H1 (cell line): Measurements from ENCODE around the gene B3GLCT.

Source experiments
- BACH1 ChIP-seq: IDR thresholded peaks from 2 replicates; pipeline ENCODE4 v1.6.1; 2012; ENCODE audit warnings: low read length, improper control_type of control experiment
- EGR1 ChIP-seq: IDR thresholded peaks from 2 replicates; pipeline ENCODE4 v1.6.1; 2011; ENCODE audit warnings: low read depth, low read length, borderline replicate concordance
- EP300 ChIP-seq, 2 experiments: IDR thresholded peaks; 1 replicate in 1 of 2; 2 replicates in 1 of 2; pipeline ENCODE4 v1.6.1; 2011 to 2012; ENCODE audit warnings: low read depth in 2 of 2, low read length in 2 of 2, mild to moderate bottlenecking in 2 of 2, borderline replicate concordance in 1 of 2, inconsistent platforms in 1 of 2, moderate library complexity in 1 of 2
- GTF2F1 ChIP-seq: IDR thresholded peaks from 2 replicates; pipeline ENCODE4 v1.6.1; 2012; ENCODE audit warnings: low read depth, low read length, improper control_type of control experiment, borderline replicate concordance
- SAP30 ChIP-seq: fragments of 300-600 bp; sonication (generic); IDR thresholded peaks from 2 replicates; pipeline ENCODE4 v1.7.1; 2012; ENCODE audit warnings: low read length, moderate library complexity, mild to moderate bottlenecking, inconsistent platforms; ENCODE audit not compliant: insufficient read depth, insufficient replicate concordance
- TF ChIP-seq, protein P1 (sequence below), 3 experiments: IDR thresholded peaks; 1 replicate in 2 of 3; 2 replicates in 1 of 3; pipeline versions ENCODE4 v1.5.1 to v1.6.1; 2011; ENCODE audit warnings: low read length in 3 of 3, mild to moderate bottlenecking in 3 of 3, inconsistent platforms in 2 of 3, low read depth in 1 of 3, moderate library complexity in 1 of 3; ENCODE audit not compliant: insufficient read depth in 1 of 3; ENCODE audit errors: control extremely low read depth in 1 of 3
- TF ChIP-seq, protein P2 (sequence below): IDR thresholded peaks from 2 replicates; pipeline ENCODE4 v1.6.1; 2012; ENCODE audit warnings: inconsistent platforms

DNA sequence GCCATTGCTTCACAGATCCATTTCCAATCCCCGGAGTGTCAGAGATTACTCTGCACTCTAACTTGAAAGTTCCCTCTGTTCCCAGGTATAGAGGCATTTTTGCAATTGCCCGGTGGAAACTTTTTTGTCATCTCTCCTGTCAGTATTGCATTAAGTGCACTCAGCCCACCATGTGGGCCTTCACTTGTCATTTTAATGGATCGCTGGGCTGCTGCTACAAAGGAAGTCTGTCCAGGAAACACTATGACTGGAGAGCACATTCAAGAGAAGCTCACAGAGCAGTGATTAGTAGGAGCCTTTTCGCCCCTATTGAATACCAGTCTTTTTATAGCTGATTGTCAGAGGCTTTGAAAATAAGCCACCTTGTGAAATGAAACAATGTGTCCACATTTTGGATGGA is 180.9 kb downstream of the B3GLCT start:
- TF ChIP-seq, protein P1, sequence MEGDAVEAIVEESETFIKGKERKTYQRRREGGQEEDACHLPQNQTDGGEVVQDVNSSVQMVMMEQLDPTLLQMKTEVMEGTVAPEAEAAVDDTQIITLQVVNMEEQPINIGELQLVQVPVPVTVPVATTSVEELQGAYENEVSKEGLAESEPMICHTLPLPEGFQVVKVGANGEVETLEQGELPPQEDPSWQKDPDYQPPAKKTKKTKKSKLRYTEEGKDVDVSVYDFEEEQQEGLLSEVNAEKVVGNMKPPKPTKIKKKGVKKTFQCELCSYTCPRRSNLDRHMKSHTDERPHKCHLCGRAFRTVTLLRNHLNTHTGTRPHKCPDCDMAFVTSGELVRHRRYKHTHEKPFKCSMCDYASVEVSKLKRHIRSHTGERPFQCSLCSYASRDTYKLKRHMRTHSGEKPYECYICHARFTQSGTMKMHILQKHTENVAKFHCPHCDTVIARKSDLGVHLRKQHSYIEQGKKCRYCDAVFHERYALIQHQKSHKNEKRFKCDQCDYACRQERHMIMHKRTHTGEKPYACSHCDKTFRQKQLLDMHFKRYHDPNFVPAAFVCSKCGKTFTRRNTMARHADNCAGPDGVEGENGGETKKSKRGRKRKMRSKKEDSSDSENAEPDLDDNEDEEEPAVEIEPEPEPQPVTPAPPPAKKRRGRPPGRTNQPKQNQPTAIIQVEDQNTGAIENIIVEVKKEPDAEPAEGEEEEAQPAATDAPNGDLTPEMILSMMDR (IDR thresholded peaks at IDR 0.05; ENCODE audit: control extremely low read depth in 1 of 3, insufficient read depth in 1 of 3, low read depth in 1 of 3, low read length in 3 of 3) = no peak
- TF ChIP-seq BACH1 (no peak), GTF2F1 (no peak), EGR1 (no peak), SAP30 (no peak), EP300 (IDR thresholded peaks at IDR 0.05; ENCODE audit: borderline replicate concordance in 1 of 2, low read depth in 2 of 2, low read length in 2 of 2) (no peak)
- TF ChIP-seq, protein P2, sequence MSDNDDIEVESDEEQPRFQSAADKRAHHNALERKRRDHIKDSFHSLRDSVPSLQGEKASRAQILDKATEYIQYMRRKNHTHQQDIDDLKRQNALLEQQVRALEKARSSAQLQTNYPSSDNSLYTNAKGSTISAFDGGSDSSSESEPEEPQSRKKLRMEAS = no peak
